ENCODE data around the gene WSCD2.

Gene WSCD2

DNA sequence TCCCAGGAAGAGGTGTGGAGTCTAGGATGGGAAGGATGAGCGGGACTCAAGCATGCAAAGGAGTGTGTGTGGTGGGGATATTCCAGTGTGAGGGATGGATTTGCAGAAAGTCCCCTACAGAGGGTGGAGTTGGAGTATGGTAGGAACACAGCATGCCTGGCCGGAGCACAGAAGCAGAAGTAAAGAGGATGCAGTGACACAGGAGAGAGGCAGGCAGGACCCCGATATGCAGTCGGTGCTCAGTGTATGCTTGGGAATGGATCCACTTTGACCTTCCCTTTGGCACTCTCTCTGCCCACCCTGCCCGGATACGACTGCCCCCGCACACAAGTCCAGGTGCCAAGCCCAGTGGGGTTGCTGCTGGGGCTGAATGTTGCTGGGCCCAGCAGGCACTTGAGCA lies 21.3 kb downstream of the WSCD2 start:
- no peaks in the 10 kb centered on the region for H3K9me3 ChIP-seq (ENCODE audit: low read depth, low read length)
- TF ChIP-seq EZH2 (IDR thresholded peaks at IDR 0.05), result no peak
- TF ChIP-seq POLR2AphosphoS5 (IDR thresholded peaks at IDR 0.05; ENCODE audit: borderline replicate concordance, low read depth, low read length), result no peak
- no peak for TF ChIP-seq FOXP2 (optimal IDR thresholded peaks at IDR 0.05; ENCODE audit: control extremely low read depth, extremely low read length, insufficient read depth)
- no peak overlapping the region for H3K4me3 ChIP-seq
- no peak overlapping the region for H3K27ac ChIP-seq
- H3K9ac ChIP-seq (ENCODE audit: insufficient read length), result no peak overlapping the region
- H3K36me3 ChIP-seq (ENCODE audit: insufficient read depth, low read length), result no peaks in the 10 kb centered on the region
- no peak for DNase-seq (ENCODE audit: low read depth, low spot score)

GRCh38 chr12:108151533-108152169 lies 22.6 kb downstream of the WSCD2 start:
- no peak for DNase-seq (ENCODE audit: low read depth, low spot score)
- TF ChIP-seq POLR2AphosphoS5 (IDR thresholded peaks at IDR 0.05; ENCODE audit: borderline replicate concordance, low read depth, low read length) (no peak), FOXP2 (optimal IDR thresholded peaks at IDR 0.05; ENCODE audit: control extremely low read depth, extremely low read length, insufficient read depth) (no peak), EZH2 (IDR thresholded peaks at IDR 0.05) (no peak)

DNA sequence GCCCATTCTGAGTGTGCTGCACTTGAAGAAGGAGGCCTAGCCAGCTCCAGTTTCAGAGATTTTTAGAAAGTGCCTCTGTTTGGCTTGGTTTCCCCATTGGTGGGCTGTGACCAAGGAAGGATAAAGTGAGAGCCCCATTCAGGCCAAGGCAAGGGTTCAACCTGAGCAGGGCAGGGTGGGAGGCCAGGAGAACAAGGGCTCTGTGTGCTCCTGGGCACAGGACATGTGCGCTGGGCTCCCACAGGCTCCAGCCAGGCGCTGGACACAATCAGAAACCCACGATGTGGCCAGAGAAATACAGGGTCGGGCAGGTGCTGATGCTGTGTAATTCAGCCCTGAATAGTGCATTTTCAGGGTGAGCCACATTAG lies 23.1 kb downstream of the WSCD2 start:
- Histone ChIP-seq H3K27ac (no peak overlapping the region), H3K9me3 (ENCODE audit: low read depth, low read length) (no peaks in the 10 kb centered on the region), H3K4me3 (no peak overlapping the region), H3K9ac (ENCODE audit: insufficient read length) (no peak overlapping the region), H3K36me3 (ENCODE audit: insufficient read depth, low read length) (no peaks in the 10 kb centered on the region)
- no peak for DNase-seq (ENCODE audit: low read depth, low spot score)
- TF ChIP-seq EZH2 (IDR thresholded peaks at IDR 0.05), result no peak
- TF ChIP-seq FOXP2 (optimal IDR thresholded peaks at IDR 0.05; ENCODE audit: control extremely low read depth, extremely low read length, insufficient read depth), result no peak
- no peak for TF ChIP-seq POLR2AphosphoS5 (IDR thresholded peaks at IDR 0.05; ENCODE audit: borderline replicate concordance, low read depth, low read length)

More at GRCh38 chr12:108151533-108152169, 22.6 kb downstream of the WSCD2 start:
- H3K36me3 ChIP-seq (ENCODE audit: insufficient read depth, low read length), result no peaks in the 10 kb centered on the region
- no peak overlapping the region for H3K27ac ChIP-seq
- no peak overlapping the region for H3K9ac ChIP-seq (ENCODE audit: insufficient read length)
- H3K9me3 ChIP-seq (ENCODE audit: low read depth, low read length), result no peaks in the 10 kb centered on the region
- no peak overlapping the region for H3K4me3 ChIP-seq

- Histone ChIP-seq H3K4me3 (no peak overlapping the region), H3K27ac (no peak overlapping the region), H3K9ac (ENCODE audit: insufficient read length) (no peak overlapping the region), H3K9me3 (ENCODE audit: low read depth, low read length) (no peaks in the 10 kb centered on the region), H3K36me3 (ENCODE audit: insufficient read depth, low read length) (no peaks in the 10 kb centered on the region)
- no peak for DNase-seq (ENCODE audit: low read depth, low spot score)
- TF ChIP-seq POLR2AphosphoS5 (IDR thresholded peaks at IDR 0.05; ENCODE audit: borderline replicate concordance, low read depth, low read length), result no peak
- no peak for TF ChIP-seq EZH2 (IDR thresholded peaks at IDR 0.05)
- no peak for TF ChIP-seq FOXP2 (optimal IDR thresholded peaks at IDR 0.05; ENCODE audit: control extremely low read depth, extremely low read length, insufficient read depth)
Observed at GRCh38 chr12:108156717-108157116, 27.6 kb downstream of the WSCD2 start.

- no peak for DNase-seq (ENCODE audit: low read depth, low spot score)
- no peaks in the 10 kb centered on the region for H3K36me3 ChIP-seq (ENCODE audit: insufficient read depth, low read length)
- no peak overlapping the region for H3K4me3 ChIP-seq
- no peak overlapping the region for H3K9ac ChIP-seq (ENCODE audit: insufficient read length)
- no peak overlapping the region for H3K27ac ChIP-seq
- TF ChIP-seq FOXP2 (optimal IDR thresholded peaks at IDR 0.05; ENCODE audit: control extremely low read depth, extremely low read length, insufficient read depth) (no peak), EZH2 (IDR thresholded peaks at IDR 0.05) (no peak), POLR2AphosphoS5 (IDR thresholded peaks at IDR 0.05; ENCODE audit: borderline replicate concordance, low read depth, low read length) (no peak)
- no peaks in the 10 kb centered on the region for H3K9me3 ChIP-seq (ENCODE audit: low read depth, low read length)
Observed at GRCh38 chr12:108157870-108158459, 28.9 kb downstream of the WSCD2 start.

DNA sequence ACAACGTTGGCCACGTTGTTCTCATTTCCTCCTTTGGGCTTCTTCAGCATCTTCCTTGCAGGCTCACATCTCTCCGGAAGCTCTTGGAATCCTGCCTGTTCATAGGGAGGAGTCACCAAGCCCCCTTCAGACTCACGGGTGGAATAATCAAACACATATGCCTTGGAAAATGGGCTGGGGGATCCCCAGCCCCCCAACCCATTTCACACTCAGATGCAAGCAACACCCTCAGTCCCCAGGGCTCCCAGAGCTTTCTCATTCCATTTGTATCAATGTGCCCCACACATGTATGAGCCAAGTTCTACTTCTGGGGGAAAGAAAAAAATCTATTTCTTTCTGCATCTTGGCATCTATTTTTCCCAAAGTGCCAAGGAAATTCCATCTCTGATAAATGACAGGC lies 33.1 kb downstream of the WSCD2 start:
- DNase-seq (ENCODE audit: low read depth, low spot score), result no peak
- no peaks in the 10 kb centered on the region for H3K9me3 ChIP-seq (ENCODE audit: low read depth, low read length)
- H3K27ac ChIP-seq, result no peak overlapping the region
- TF ChIP-seq FOXP2 (optimal IDR thresholded peaks at IDR 0.05; ENCODE audit: control extremely low read depth, extremely low read length, insufficient read depth) (no peak), POLR2AphosphoS5 (IDR thresholded peaks at IDR 0.05; ENCODE audit: borderline replicate concordance, low read depth, low read length) (no peak), EZH2 (IDR thresholded peaks at IDR 0.05) (no peak)
- H3K9ac ChIP-seq (ENCODE audit: insufficient read length), result no peak overlapping the region
- no peaks in the 10 kb centered on the region for H3K36me3 ChIP-seq (ENCODE audit: insufficient read depth, low read length)
- H3K4me3 ChIP-seq, result no peak overlapping the region

DNA sequence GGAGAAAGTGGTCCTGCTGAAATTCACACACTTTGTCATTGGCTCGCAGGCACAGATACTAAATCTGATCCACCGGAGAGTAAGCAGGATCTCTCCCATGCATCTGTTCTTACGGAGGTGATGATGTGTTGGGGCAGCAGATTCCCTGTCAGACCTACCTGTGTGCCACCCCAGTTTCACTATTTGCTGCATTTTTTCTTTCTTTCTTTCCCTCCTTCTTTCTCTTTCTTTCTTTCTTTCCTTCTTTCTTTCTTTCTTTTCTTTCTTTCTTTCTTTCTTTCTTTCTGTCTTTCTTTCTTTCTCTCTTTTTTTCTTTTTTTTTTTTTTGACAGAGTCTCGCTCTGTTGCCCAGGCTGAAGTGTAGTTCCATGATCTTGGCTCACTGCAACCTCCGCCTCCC lies 37.4 kb downstream of the WSCD2 start:
- TF ChIP-seq FOXP2 (optimal IDR thresholded peaks at IDR 0.05; ENCODE audit: control extremely low read depth, extremely low read length, insufficient read depth) (no peak), EZH2 (IDR thresholded peaks at IDR 0.05) (no peak), POLR2AphosphoS5 (IDR thresholded peaks at IDR 0.05; ENCODE audit: borderline replicate concordance, low read depth, low read length) (no peak)
- Histone ChIP-seq H3K9ac (ENCODE audit: insufficient read length) (no peak overlapping the region), H3K9me3 (ENCODE audit: low read depth, low read length) (no peaks in the 10 kb centered on the region), H3K36me3 (ENCODE audit: insufficient read depth, low read length) (no peaks in the 10 kb centered on the region), H3K27ac (no peak overlapping the region), H3K4me3 (no peak overlapping the region)
- no peak for DNase-seq (ENCODE audit: low read depth, low spot score)

DNA sequence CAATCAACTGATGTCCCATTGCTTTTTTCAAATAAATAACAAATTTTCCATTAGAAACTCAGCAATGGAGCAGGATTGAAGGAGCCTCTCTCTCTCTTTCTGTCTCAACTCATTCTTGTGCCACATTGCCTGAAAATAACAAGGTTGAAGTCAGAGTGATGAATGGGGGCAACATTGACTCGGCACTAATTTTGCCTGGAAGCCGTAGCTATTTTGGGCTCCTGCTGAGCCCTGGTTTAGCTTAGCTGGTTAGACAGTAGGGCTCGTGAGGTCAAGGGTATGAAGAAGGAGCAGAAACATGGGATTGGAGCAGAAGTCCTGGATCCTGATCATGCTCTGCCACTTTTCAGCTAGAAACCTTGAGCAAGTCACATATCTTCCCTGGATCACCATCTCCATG lies 38.9 kb downstream of the WSCD2 start:
- no peaks in the 10 kb centered on the region for H3K36me3 ChIP-seq (ENCODE audit: insufficient read depth, low read length)
- H3K27ac ChIP-seq, result no peak overlapping the region
- H3K9ac ChIP-seq (ENCODE audit: insufficient read length), result no peak overlapping the region
- H3K9me3 ChIP-seq (ENCODE audit: low read depth, low read length), result no peaks in the 10 kb centered on the region
- DNase-seq (ENCODE audit: low read depth, low spot score), result no peak
- TF ChIP-seq POLR2AphosphoS5 (IDR thresholded peaks at IDR 0.05; ENCODE audit: borderline replicate concordance, low read depth, low read length) (no peak), EZH2 (IDR thresholded peaks at IDR 0.05) (no peak), FOXP2 (optimal IDR thresholded peaks at IDR 0.05; ENCODE audit: control extremely low read depth, extremely low read length, insufficient read depth) (no peak)
- H3K4me3 ChIP-seq, result no peak overlapping the region
